H9 (cell line): ENCODE measurements around the gene SIGLEC1. TPM values are rescaled to one million over a fixed set of nuclear protein-coding genes. Genes with fewer than 3 reads are reported as not detected.

ENCODE experiments used
- DNase-seq: peaks from one replicate; pipeline ENCODE4 v3.0.0-alpha.2; 2017
- H2AFZ ChIP-seq: one replicate; pipeline ENCODE4 v1.6.1; 2013; ENCODE audit warnings: mild to moderate bottlenecking, low read length, control low read depth, moderate library complexity
- H2AK5ac ChIP-seq: 2 replicates; pipeline ENCODE4 v1.6.1; 2013; ENCODE audit warnings: low read length, control low read depth, mixed read lengths; ENCODE audit not compliant: insufficient read length
- H2BK120ac ChIP-seq: one replicate; pipeline ENCODE4 v1.6.1; 2013; ENCODE audit warnings: low read depth, mild to moderate bottlenecking, low read length, control low read depth, inconsistent platforms; ENCODE audit not compliant: poor library complexity, severe bottlenecking
- H2BK12ac ChIP-seq: 2 replicates; pipeline ENCODE4 v1.6.1; 2013; ENCODE audit warnings: low read length, control low read depth, mixed read lengths, low read depth; ENCODE audit not compliant: insufficient read length
- H2BK15ac ChIP-seq: 2 replicates; pipeline ENCODE4 v1.6.1; 2013; ENCODE audit warnings: low read depth, low read length, control low read depth
- H2BK20ac ChIP-seq: one replicate; pipeline ENCODE4 v1.6.1; 2013; ENCODE audit warnings: low read depth, mild to moderate bottlenecking, low read length, control low read depth, inconsistent platforms; ENCODE audit not compliant: poor library complexity, severe bottlenecking
- H2BK5ac ChIP-seq: 2 replicates; pipeline ENCODE4 v1.6.1; 2013; ENCODE audit warnings: low read length, control low read depth, mixed read lengths; ENCODE audit not compliant: insufficient read length
- H3K14ac ChIP-seq: 2 replicates; pipeline ENCODE4 v1.6.1; 2013; ENCODE audit warnings: low read length, control low read depth; ENCODE audit not compliant: insufficient read depth
- H3K18ac ChIP-seq: 2 replicates; pipeline ENCODE4 v1.6.1; 2013; ENCODE audit warnings: low read depth, mild to moderate bottlenecking, mixed read lengths, low read length, control low read depth; ENCODE audit not compliant: insufficient read length
- H3K23ac ChIP-seq: 2 replicates; pipeline ENCODE4 v1.6.1; 2013; ENCODE audit warnings: low read length, control low read depth, mixed read lengths, low read depth; ENCODE audit not compliant: insufficient read length
- H3K23me2 ChIP-seq: 2 replicates; pipeline ENCODE4 v1.6.1; 2013; ENCODE audit warnings: low read depth, mild to moderate bottlenecking, mixed read lengths, low read length, control low read depth; ENCODE audit not compliant: insufficient read length, poor library complexity, severe bottlenecking
- H3K27ac ChIP-seq: 2 replicates; pipeline ENCODE4 v1.5.1; 2013; ENCODE audit warnings: low read length, control low read depth, mixed read lengths, low read depth; ENCODE audit not compliant: insufficient read length
- H3K27me3 ChIP-seq: 2 replicates; pipeline ENCODE4 v1.6.1; 2013; ENCODE audit warnings: low read length, control low read depth, inconsistent platforms; ENCODE audit not compliant: insufficient read depth
- H3K4ac ChIP-seq: 2 replicates; pipeline ENCODE4 v1.6.1; 2013; ENCODE audit warnings: low read depth, mild to moderate bottlenecking, control low read depth, inconsistent platforms, low read length, moderate library complexity
- H3K4me1 ChIP-seq: 2 replicates; pipeline ENCODE4 v1.6.1; 2013; ENCODE audit warnings: low read length, control low read depth, inconsistent platforms; ENCODE audit not compliant: insufficient read depth
- H3K4me2 ChIP-seq: 2 replicates; pipeline ENCODE4 v1.6.1; 2013; ENCODE audit warnings: low read length, control low read depth, mixed read lengths; ENCODE audit not compliant: insufficient read length, insufficient read depth
- H3K56ac ChIP-seq: 2 replicates; pipeline ENCODE4 v1.6.1; 2013; ENCODE audit warnings: low read depth, mild to moderate bottlenecking, mixed read lengths, low read length, control low read depth; ENCODE audit not compliant: insufficient read length
- H3K79me1 ChIP-seq: 2 replicates; pipeline ENCODE4 v1.6.1; 2013; ENCODE audit warnings: low read depth, mild to moderate bottlenecking, moderate library complexity, low read length, control low read depth, inconsistent platforms; ENCODE audit not compliant: insufficient read depth, poor library complexity, severe bottlenecking
- H3K79me2 ChIP-seq: 2 replicates; pipeline ENCODE4 v1.6.1; 2013; ENCODE audit warnings: low read length, control low read depth, inconsistent platforms; ENCODE audit not compliant: insufficient read depth
- H3K9ac ChIP-seq: 2 replicates; pipeline ENCODE4 v1.6.1; 2013; ENCODE audit warnings: low read length, control low read depth, mixed read lengths; ENCODE audit not compliant: insufficient read length; ENCODE audit errors: extremely low read depth
- H3K9me3 ChIP-seq: one replicate; pipeline ENCODE4 v1.6.1; 2013; ENCODE audit warnings: low read depth, low read length, inconsistent platforms; ENCODE audit not compliant: control insufficient read depth
- H3T11ph ChIP-seq: one replicate; pipeline ENCODE4 v1.6.1; 2013; ENCODE audit warnings: mild to moderate bottlenecking, low read length, control low read depth, inconsistent platforms
- H4K20me1 ChIP-seq: one replicate; pipeline ENCODE4 v1.6.1; 2013; ENCODE audit not compliant: control insufficient read depth, insufficient read length, insufficient read depth
- H4K5ac ChIP-seq: 2 replicates; pipeline ENCODE4 v1.6.1; 2013; ENCODE audit warnings: low read depth, mild to moderate bottlenecking, mixed read lengths, low read length, control low read depth; ENCODE audit not compliant: insufficient read length
- H4K8ac ChIP-seq: replicated peaks from 2 replicates; pipeline ENCODE4 v1.6.1; 2013; ENCODE audit warnings: low read length, control low read depth, mixed read lengths, low read depth; ENCODE audit not compliant: insufficient read length
- H4K91ac ChIP-seq: 2 replicates; pipeline ENCODE4 v1.6.1; 2013; ENCODE audit warnings: low read depth, mild to moderate bottlenecking, moderate library complexity, mixed read lengths, low read length, control low read depth; ENCODE audit not compliant: insufficient read length
- H3K27ac Mint-ChIP-seq, 3 experiments: 2 replicates in 2 of 3; 3 replicates in 1 of 3; pipeline ENCODE4 v1.8.0; 2020 to 2021; ENCODE audit warnings: mixed read lengths in 3 of 3, mild to moderate bottlenecking in 1 of 3, moderate library complexity in 1 of 3
- H3K27me3 Mint-ChIP-seq: 2 replicates; pipeline ENCODE4 v1.8.0; 2021; ENCODE audit warnings: low read depth, mild to moderate bottlenecking, moderate library complexity, mixed read lengths
- H3K36me3 Mint-ChIP-seq, 3 experiments: 2 replicates in 2 of 3; 3 replicates in 1 of 3; pipeline ENCODE4 v1.8.0; 2020 to 2021; ENCODE audit warnings: low read depth in 3 of 3, mixed read lengths in 3 of 3; ENCODE audit not compliant: insufficient read depth in 1 of 3
- H3K4me1 Mint-ChIP-seq, 2 experiments: 2 replicates each; pipeline ENCODE4 v1.8.0; 2020; ENCODE audit warnings: mixed read lengths in 2 of 2
- H3K4me3 Mint-ChIP-seq, 2 experiments: 2 replicates in 1 of 2; 3 replicates in 1 of 2; pipeline ENCODE4 v1.8.0; 2020 to 2021; ENCODE audit warnings: mild to moderate bottlenecking in 2 of 2, mixed read lengths in 2 of 2, moderate library complexity in 1 of 2
- H3K9me3 Mint-ChIP-seq, 2 experiments: 2 replicates in 1 of 2; 3 replicates in 1 of 2; pipeline ENCODE4 v1.8.0; 2020; ENCODE audit warnings: mild to moderate bottlenecking in 2 of 2, mixed read lengths in 2 of 2, moderate library complexity in 1 of 2
- WGBS: extraction: QIAGEN DNeasy Blood & Tissue Kit; methylation state at CpG from one replicate; pipeline ENCODE4 v1.1.7; 2013; ENCODE audit warnings: missing lambda C conversion rate, low lambda C conversion rate, mixed read lengths; ENCODE audit not compliant: insufficient read length; ENCODE audit errors: extremely low coverage; 5-methylcytosine and 5-hydroxymethylcytosine counted together
- total RNA-seq: library from RNA; stranded (reverse); gene quantifications from 2 replicates; pipeline ENCODE4 v1.2.1, GENCODE V29; 2021
- TF ChIP-seq, protein P1 (sequence below): fragments of 200-600 bp; sonication (generic); conservative IDR thresholded peaks from 3 replicates; pipeline ENCODE4 v1.8.0; 2021; ENCODE audit warnings: antibody characterized with exemption, mild to moderate bottlenecking

The SIGLEC1 gene
- total RNA-seq, 1 experiment from 2014 or later: not detected

GRCh38 chr20:3696745-3697587, 15.4 kb downstream of the SIGLEC1 start:
- peaks cover 2% of the 10 kb centered on the region for H4K20me1 ChIP-seq
- no peak overlapping the region for H4K91ac ChIP-seq
- no peak overlapping the region for H2BK120ac ChIP-seq
- Mint-ChIP-seq H3K27ac (no peak overlapping the region), H3K27me3 (no peaks in the 10 kb centered on the region), H3K4me1 (no peaks in the 10 kb centered on the region), H3K4me3 (no peak overlapping the region), H3K36me3 (no peaks in the 10 kb centered on the region; a peak in 1 of 7 replicates), H3K9me3 (peaks cover 3% of the 10 kb centered on the region in 2 experiments; a peak in 3 of 5 replicates)
- no peak overlapping the region for H3K56ac ChIP-seq
- H3K27me3 ChIP-seq: no peaks in the 10 kb centered on the region
- no peaks in the 10 kb centered on the region for H3K79me1 ChIP-seq
- no peak overlapping the region for H2AK5ac ChIP-seq
- no peak overlapping the region for H3K23ac ChIP-seq
- no peak overlapping the region for H3K4me2 ChIP-seq
- no peak overlapping the region for H2BK15ac ChIP-seq
- no peaks in the 10 kb centered on the region for H3K23me2 ChIP-seq
- no peak overlapping the region for H3K14ac ChIP-seq
- no peak overlapping the region for H3T11ph ChIP-seq
- H3K9me3 ChIP-seq: no peaks in the 10 kb centered on the region
- no peak overlapping the region for H3K18ac ChIP-seq
- H2BK12ac ChIP-seq: no peak overlapping the region
- no peak overlapping the region for H3K4ac ChIP-seq
- no peaks in the 10 kb centered on the region for H3K4me1 ChIP-seq
- TF ChIP-seq, protein P1, sequence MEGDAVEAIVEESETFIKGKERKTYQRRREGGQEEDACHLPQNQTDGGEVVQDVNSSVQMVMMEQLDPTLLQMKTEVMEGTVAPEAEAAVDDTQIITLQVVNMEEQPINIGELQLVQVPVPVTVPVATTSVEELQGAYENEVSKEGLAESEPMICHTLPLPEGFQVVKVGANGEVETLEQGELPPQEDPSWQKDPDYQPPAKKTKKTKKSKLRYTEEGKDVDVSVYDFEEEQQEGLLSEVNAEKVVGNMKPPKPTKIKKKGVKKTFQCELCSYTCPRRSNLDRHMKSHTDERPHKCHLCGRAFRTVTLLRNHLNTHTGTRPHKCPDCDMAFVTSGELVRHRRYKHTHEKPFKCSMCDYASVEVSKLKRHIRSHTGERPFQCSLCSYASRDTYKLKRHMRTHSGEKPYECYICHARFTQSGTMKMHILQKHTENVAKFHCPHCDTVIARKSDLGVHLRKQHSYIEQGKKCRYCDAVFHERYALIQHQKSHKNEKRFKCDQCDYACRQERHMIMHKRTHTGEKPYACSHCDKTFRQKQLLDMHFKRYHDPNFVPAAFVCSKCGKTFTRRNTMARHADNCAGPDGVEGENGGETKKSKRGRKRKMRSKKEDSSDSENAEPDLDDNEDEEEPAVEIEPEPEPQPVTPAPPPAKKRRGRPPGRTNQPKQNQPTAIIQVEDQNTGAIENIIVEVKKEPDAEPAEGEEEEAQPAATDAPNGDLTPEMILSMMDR: no peak
- no peak overlapping the region for H4K5ac ChIP-seq
- peak; percentile 16 for DNase-seq
- no peak overlapping the region for H2AFZ ChIP-seq
- WGBS: no CpG with 5 or more reads among the region's 15 CpGs
- H2BK20ac ChIP-seq: no peak overlapping the region
- no peak overlapping the region for H2BK5ac ChIP-seq
- no peak overlapping the region for H4K8ac ChIP-seq
- no peak overlapping the region for H3K27ac ChIP-seq
- no peaks in the 10 kb centered on the region for H3K79me2 ChIP-seq
- no peak overlapping the region for H3K9ac ChIP-seq
